Measurements from ENCODE around the gene EXOC4.

Gene EXOC4

DNA sequence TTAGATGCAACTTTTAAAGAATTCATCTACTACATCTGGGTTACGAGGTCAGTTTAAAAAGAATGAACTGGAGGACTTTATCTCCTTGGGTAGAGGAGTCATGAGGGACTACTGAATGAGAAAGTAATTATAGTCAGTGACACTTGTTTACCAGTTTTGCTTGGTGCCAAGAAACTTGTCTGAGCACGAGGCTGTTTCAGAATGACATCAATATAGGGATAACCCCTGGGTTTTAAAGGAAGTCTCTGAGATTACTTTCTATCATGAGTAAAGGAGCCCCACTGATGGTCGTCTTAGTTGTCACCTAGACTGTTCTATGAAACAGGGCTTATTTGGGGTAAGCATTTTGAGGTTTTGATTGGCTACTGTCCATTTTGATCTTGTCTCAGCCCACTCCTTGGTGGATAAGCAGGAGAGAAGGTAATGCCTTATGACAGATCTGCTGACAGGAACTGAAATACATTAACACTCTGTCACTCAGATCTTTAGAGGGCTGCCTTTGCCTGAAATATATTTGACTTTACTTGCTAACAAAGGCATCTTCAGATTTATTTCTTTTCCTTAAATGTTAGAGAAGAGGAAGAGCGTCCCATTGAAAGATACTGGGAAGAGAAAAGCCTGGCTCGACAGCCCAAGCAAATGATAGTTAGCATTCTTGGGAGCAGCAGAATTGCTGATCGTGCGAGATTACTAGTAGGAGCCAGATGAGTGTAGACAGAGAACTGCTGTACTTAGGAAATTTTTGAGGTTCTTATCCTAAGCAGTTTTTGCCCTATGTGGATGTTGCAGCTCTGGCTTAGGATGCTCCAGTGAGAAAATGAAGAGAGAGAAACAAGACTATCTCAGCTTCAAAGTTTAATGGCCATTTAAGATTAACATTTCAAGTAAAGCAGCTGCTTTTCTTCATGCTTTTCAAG, 575.1 kb downstream of the EXOC4 start:
- DNase-seq (ENCODE audit: low read depth in 2 of 2) = no peak

- no peak for DNase-seq (ENCODE audit: low read depth in 2 of 2)
These were observed 576.0 kb downstream of the EXOC4 start for GRCh38 chr7:133828906-133829305.

DNA sequence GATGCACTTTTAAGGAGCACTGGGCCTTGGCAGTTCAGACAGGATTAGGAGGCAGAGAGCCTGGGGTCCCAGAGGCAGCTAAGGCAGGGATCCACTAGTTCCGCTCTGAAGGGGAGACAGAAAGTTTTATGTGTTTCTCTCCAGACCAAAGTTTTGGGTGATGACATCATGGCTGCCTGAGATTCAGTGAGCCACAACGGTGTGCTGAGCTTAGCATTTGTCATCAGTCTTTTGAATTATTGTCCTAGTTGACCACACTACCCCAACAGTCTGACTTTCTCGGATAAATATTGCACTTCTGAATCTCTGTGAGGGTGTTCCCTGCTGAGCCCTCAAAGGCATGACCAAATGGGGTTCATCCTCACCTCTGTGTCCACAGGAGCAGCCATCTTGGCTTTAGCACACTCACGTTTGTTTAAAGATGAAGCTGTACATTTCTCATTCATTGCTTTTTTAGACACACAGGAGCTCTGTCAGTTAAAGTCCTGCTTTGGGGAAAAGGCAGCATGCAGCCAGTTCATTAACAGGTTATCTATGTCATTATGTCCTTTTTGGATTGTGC, 576.5 kb downstream of the EXOC4 start:
- no peak for DNase-seq (ENCODE audit: low read depth in 2 of 2)

DNA sequence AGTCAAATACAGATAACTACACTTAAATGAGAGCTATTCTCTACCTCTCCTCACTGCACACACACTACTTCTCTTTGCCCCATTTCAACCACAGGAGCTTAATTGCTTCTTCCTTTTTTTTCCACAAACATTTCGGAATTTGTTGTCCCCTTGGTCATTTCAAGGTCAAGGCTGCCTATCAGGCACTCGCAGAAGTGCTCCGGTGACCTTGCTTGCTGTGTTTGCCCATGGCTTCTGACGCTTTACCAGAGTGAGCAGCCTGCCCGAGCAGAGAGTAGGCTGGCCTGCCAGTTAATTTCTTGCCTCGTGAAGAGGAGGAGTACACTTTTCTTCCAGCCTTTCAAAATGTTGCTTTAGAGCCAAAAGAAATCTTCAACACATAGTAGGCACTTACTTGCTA, 577.2 kb downstream of the EXOC4 start:
- DNase-seq (ENCODE audit: low read depth in 2 of 2) = no peak

- no peak for DNase-seq (ENCODE audit: low read depth in 2 of 2)
These were observed 583.8 kb downstream of the EXOC4 start for GRCh38 chr7:133836666-133837065.

DNA sequence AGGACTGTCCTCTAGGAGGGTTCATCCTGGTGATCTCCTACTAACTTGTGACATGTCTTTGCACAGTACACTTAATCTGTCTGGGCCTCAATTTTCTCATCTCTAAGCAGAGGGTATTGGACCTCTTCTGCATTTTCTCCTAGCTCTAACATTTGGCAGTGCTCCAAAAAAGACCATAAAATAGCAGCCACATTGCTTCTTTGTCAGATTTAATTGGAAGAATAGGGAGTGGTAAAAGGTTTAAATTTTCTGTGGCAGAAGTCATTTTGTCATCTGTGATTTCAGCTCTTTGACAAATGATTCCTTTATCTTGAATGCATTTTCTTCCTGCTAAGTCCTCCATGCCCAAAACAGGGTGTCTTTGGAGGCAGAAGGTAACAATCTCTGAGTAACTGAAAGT, 584.3 kb downstream of the EXOC4 start:
- no peak for DNase-seq (ENCODE audit: low read depth in 2 of 2)

- no peak for DNase-seq (ENCODE audit: low read depth in 2 of 2)
These were observed 586.2 kb downstream of the EXOC4 start for GRCh38 chr7:133839121-133839520.

GRCh38 chr7:133843341-133843740, 590.5 kb downstream of the EXOC4 start:
- DNase-seq (ENCODE audit: low read depth in 2 of 2) = no peak

DNA sequence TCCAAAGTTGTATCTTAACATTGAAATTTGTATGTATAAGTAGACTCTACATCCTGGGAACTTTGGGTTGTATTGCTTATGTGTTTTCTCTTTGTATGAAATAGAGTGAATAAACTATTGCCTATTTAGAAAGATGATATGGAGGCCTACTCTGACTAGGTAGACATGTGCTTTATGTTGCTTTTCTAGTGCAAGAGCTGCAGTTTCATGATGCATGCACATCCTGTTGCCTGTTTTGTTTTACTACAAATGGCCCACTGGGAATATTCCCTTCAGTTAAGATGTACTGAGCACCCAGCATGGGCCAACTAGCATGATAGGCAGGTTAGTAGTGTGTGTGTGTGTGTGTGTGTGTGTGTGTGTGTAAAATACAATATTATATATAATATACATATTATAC, 592.1 kb downstream of the EXOC4 start:
- DNase-seq (ENCODE audit: low read depth in 2 of 2) = no peak

GRCh38 chr7:133846203-133846945, 593.5 kb downstream of the EXOC4 start:
- no peak for DNase-seq (ENCODE audit: low read depth in 2 of 2)

DNA sequence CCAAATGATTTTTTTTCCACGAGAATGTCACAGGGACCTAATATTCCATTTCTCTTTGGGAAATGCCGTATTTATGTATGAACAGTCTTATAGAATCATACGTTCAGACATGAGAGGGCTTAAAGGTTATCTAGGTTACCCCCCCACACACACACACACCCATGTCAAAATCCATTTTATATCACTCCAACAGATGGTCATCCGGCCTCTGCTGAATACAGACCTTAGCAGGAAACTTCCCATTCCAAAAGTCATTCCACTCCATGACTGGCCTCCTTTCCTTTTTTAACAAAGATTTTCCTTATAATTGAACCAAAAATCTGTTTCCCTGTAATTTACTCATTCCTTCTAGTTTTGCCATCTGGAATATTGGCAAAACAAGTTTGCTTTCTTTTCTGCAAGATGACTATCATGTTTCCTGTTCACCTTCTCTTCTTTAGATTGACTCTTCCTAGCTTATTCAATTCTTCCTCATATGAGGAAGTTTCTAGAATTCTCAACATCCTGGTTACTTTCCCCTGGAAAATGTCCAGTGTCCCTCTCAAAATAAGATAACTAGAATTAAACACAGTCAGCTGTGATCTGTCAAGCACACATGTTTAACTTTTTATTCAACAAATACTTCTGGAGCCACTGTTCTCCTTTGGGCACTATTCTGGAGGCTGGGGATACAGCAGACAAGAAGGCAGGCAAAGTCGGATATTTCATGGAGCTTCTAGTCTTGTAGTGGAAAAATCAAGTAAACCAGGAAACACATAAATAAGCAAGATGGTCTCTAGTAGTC, 597.8 kb downstream of the EXOC4 start:
- no peak for DNase-seq (ENCODE audit: low read depth in 2 of 2)

- no peak for DNase-seq (ENCODE audit: low read depth in 2 of 2)
These were observed 598.5 kb downstream of the EXOC4 start for GRCh38 chr7:133851411-133851810.

GRCh38 chr7:133853706-133854276, 600.9 kb downstream of the EXOC4 start:
- no peak for DNase-seq (ENCODE audit: low read depth in 2 of 2)

GRCh38 chr7:133854739-133855138, 601.9 kb downstream of the EXOC4 start:
- DNase-seq (ENCODE audit: low read depth in 2 of 2) = no peak

GRCh38 chr7:133857376-133858119, 604.7 kb downstream of the EXOC4 start:
- DNase-seq (ENCODE audit: low read depth in 2 of 2) = no peak

- no peak for DNase-seq (ENCODE audit: low read depth in 2 of 2)
These were observed 605.4 kb downstream of the EXOC4 start for GRCh38 chr7:133858311-133858710.

DNA sequence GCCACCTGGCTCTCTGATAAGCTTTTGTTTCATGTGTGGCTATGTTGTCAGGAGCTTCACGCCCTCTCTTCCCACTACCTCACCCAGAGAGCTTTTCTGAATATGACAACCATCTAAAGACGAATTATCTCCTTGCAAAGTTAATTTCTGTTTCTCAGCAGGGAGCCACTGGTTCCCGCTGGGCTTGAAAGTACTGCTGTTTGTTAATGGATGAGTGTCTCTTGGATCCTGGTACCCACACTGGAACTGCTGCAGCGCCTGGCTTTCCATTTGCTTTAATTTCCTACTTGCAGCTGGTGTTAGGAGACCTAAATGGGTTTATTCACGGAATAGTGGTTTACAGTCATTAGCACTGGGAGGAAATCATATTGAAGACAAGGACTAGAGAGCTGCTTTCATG, 606.4 kb downstream of the EXOC4 start:
- no peak for DNase-seq (ENCODE audit: low read depth in 2 of 2)

DNA sequence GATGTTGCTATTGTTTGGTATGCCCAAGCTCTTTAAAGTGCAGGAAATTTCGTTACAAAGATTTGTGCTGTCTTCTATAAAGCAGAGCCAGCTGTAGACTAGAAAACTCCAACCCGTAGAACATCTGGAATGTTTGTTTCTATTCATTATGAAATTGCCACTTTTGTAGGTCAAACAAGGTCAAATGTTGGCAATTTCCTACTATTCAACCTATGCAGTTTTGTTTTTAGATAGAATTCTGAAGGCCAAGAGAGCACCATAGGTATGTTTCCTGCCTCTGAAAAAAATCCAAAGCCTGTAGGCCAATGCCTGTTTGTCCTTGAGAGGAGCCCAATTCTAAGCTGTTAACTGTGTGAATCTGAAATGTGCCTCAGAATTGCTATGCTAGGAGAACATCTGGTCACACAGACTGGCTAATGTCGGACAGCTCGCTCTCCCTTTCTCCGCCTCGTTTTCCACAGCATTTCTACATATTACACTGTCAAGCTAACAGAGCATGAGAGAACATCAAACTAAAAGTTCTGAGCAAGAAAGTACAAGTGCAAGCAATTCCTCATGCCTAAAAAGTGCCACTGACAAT, 607.1 kb downstream of the EXOC4 start:
- no peak for DNase-seq (ENCODE audit: low read depth in 2 of 2)

DNA sequence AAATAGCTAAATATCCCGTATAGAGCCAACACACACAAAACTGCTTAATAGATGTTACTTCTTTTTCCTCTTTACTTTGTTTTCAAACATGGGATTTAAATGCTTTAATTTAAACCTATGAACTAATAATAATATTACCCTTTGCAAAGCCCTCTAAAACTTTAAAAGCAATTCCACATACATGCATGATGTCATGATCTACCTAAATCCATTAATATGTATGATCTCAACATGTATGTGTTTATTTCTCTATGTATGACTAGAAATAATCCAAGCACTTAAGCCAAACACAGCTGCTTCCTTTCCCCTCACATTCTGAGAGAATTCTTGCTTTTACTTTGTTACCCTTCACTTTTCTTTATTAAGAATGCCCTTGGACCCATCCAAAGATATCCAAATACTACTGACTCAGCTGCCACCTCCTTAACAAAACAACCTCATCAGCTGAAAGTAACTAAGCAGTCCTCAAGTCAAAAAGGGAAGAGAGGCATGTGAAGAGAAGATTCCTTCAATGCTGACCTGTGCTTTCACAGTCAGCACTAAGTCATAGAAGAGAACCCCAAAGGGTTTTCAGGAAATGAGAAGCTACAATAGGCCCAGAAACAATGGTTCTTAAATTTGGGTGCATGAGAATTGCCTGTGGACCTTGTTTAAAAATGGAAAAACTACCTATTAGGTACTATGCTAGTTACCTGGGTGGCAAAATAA, 607.9 kb downstream of the EXOC4 start:
- no peak for DNase-seq (ENCODE audit: low read depth in 2 of 2)

GRCh38 chr7:133861876-133862275, 609.0 kb downstream of the EXOC4 start:
- DNase-seq (ENCODE audit: low read depth in 2 of 2) = no peak
